NK-92 treated with Interleukin-12 subunit alpha and Interleukin-12 subunit beta, amount 100 ng/mL, for 24 hours (cell line): ENCODE results near the gene WNK2.
"Not testable (repeated sequence)": the region's sequence is repeated elsewhere in the genome, so short reads cannot be mapped to it uniquely, and the experiment has no call there.

Source experiments
- DNase-seq: peaks from one replicate; lab custom pipeline; 2025; lab: John Stamatoyannopoulos, UW

WNK2 gene

GRCh38 chr9:93308158-93308602 lies 124.2 kb downstream of the WNK2 start:
- DNase-seq, result no peak

- DNase-seq, result no peak
Measured at GRCh38 chr9:93308676-93309075, 124.7 kb downstream of the WNK2 start.

GRCh38 chr9:93309889-93310425 lies 126.0 kb downstream of the WNK2 start:
- DNase-seq, result no peak

- no peak for DNase-seq
Measured at GRCh38 chr9:93315118-93315517, 131.2 kb downstream of the WNK2 start.

- DNase-seq, result no peak
Measured at GRCh38 chr9:93315960-93316359, 132.0 kb downstream of the WNK2 start.

- no peak for DNase-seq
Measured at GRCh38 chr9:93316726-93317494, 133.0 kb downstream of the WNK2 start.

DNA sequence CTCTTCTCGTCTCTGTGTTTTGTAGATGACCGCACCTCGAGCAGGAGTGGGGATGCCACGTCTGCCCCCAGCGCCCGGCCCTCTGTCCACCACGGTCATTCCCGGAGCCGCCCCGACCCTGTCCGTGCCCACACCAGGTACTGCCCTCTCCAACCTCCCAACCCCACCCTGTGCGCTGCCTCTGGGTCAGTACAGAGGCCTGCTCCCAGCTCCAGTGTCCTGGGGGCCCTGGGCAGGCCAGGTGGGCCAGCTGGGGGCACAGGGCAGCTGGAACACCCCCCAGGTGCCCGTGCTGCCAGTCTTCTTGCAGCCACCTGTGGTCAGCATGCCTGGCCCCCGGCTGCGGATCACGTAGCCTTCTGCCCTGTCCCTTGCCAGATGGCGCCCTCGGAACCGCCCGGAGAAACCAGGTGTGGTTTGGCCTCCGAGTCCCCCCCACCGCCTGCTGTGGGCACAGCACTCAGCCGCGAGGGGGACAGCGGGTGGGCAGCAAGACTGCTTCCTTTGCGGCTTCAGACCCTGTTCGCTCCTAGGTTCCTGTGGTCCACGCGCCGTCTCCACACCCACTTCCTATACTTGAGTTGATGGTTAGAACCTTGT lies 133.7 kb downstream of the WNK2 start:
- DNase-seq, result no peak

DNA sequence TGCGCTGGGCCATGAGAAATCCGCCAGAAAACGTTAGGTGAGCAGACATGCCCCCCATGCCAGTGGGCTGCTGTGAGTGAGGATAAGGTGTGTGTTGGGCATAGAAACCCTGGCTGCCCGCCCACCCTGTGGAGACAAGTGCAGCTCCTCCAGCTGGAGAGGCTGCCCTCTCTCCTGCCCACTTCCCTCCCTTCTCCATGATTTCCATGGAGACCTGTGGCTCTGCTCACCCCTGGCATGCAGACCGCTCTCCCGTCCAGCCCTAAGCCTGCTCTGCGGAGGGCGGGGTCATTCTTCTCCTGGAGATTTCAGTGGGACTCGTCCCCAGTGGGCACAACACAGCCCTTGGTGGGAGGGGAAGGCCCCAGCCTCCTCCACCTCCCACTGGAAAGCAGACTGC lies 134.5 kb downstream of the WNK2 start:
- DNase-seq, result no peak

- no peak for DNase-seq
Measured at GRCh38 chr9:93319301-93319991, 135.5 kb downstream of the WNK2 start.

DNA sequence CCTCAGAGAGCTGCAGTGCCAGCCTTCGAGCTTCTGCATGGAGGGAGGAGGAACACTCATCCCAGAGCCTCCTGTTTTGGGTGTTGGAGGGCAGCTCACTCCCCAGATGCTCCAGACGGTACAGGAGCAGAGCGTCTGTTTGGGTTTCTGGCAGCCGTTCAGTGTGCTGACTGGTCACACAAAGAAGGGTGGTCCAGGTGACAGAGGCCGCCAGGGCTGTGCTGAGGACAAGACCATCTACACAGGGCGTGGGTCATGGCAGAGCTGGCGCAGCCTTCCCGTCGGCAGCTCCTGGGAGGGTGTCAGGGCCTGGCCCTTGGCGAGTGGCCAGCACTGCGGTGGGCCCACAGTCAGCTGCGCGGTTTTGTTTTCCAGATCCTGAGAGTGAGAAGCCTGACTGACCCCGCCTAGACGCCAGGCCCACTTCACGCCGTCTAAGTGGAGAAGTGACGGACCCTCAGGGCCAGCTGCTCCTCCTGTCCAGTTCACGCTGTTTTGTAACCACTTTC lies 136.1 kb downstream of the WNK2 start:
- no peak for DNase-seq

GRCh38 chr9:93320591-93321219 lies 136.8 kb downstream of the WNK2 start:
- DNase-seq, result no peak

- no peak for DNase-seq
Measured at GRCh38 chr9:93321220-93321610, 137.3 kb downstream of the WNK2 start.

- DNase-seq, result not testable (repeated sequence)
Measured at GRCh38 chr9:93323446-93323954, 139.6 kb downstream of the WNK2 start.

GRCh38 chr9:93324191-93324834 lies 140.4 kb downstream of the WNK2 start:
- no peak for DNase-seq

DNA sequence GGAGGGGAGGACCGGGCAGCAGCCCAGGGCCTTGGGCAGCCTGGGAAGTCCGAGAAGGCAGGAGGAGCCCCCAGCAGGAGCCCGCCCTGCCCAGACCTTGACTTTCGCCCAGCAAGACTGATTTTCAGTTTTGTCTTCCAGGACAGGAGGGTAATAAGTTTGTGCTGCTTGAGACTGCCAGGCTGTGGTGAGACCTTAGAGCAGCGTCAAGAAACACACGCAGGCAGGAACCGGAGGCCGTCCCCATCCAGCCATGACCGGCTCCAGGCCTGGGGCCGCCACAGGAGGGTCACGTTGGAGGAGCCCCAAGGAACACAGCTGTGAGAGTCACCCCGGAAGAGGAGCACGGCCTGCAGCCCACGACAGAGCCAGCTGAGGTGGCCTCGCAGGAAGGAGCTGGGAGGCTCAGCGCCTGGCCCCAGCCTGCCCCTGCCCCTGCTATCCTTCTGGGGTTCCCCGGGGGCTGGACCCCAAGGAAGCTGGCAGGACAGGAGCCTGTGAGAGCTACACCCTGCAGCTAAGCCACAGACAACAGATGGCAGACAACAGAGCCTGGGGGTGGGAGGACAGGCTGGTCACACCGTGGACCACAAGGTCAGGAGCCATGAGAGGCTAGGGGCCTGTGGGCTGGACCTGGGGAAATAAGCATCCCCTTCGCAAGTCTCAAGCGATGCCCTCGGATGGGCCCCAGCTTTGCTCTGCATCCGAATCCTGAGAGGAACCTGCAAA lies 141.5 kb downstream of the WNK2 start:
- no peak for DNase-seq

GRCh38 chr9:93326056-93326455 lies 142.1 kb downstream of the WNK2 start:
- DNase-seq, result no peak

GRCh38 chr9:93326654-93327053 lies 142.7 kb downstream of the WNK2 start:
- no peak for DNase-seq

DNA sequence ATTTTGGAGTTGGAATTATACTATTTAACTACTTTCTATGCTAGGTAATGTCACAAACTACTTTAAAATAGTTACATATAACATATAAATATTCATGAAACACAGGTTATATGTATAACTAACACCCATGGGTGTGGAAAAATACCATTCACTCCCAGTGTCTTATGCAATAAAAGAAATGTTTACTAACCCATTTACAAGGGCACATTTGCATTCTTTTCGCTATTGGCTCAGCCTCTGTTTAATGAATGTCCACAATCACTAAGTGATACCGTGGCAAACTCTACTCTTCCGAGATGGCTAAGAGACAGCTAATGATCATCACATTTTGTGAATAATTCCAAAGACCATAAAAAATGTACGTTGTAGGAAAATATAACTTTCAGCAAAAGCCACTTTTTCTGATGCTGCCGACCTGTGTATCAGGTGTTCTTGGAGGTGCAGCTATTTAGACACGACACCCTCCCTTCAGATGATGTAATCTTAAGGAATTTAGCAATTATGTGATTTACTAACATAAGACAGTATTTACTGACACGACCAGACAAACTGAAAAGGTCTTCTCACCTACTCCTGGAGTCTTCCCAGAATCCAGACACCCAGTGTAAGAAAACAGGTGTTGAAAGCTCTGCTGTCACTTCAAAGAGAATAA lies 145.8 kb downstream of the WNK2 start:
- no peak for DNase-seq

- DNase-seq, result no peak
Measured at GRCh38 chr9:93332317-93332716, 148.4 kb downstream of the WNK2 start.

DNA sequence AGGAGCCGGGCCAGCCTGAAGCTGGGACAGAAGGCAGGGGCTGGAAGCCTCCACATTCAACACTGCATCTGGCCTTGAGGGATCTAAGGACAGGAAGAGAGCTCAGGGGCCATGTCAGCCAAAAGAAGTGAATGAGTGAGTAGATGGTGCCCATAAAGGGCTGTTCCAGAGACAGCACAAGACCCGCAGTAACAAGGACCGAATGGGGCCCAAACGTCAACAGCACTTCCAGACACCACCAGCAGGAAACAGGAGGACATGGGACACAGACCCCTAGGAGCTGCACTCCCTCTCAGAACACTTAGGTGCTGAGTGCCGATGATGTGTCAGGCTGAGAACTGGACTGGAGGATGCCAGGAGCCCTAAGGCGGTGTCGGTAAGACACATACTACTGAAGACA lies 152.8 kb downstream of the WNK2 start:
- no peak for DNase-seq
